Lower lobe of right lung (tissue), 2 donors: ENCODE results near the gene MSH4. TPM values are rescaled to one million over a fixed set of nuclear protein-coding genes. Genes with fewer than 3 reads are reported as not detected.
"Not testable (repeated sequence)": the region's sequence is repeated elsewhere in the genome, so short reads cannot be mapped to it uniquely, and the experiment has no call there.

Source experiments
- ATAC-seq, 2 donors: fragments of 200-7000 bp; cut with Tn5 transposase; one replicate each; pipeline ENCODE4 v1.9.1; 2020 to 2022; ENCODE audit warnings: mild to moderate bottlenecking in 2 of 2, moderate library complexity in 2 of 2
- DNase-seq: peaks from one replicate; pipeline ENCODE4 v3.0.0-alpha.2; 2020
- H3K27ac ChIP-seq: fragments of 200-600 bp; one replicate; pipeline ENCODE4 v1.8.0; 2022
- H3K27me3 ChIP-seq: fragments of 200-600 bp; one replicate; pipeline ENCODE4 v1.8.0; 2022; ENCODE audit warnings: low read depth
- H3K36me3 ChIP-seq: fragments of 200-600 bp; one replicate; pipeline ENCODE4 v1.8.0; 2022; ENCODE audit warnings: mild to moderate bottlenecking
- H3K4me1 ChIP-seq: fragments of 200-600 bp; one replicate; pipeline ENCODE4 v1.8.0; 2022
- H3K4me3 ChIP-seq: fragments of 200-600 bp; one replicate; pipeline ENCODE4 v1.8.0; 2022; ENCODE audit warnings: mild to moderate bottlenecking
- H3K9me3 ChIP-seq: fragments of 200-600 bp; one replicate; pipeline ENCODE4 v1.8.0; 2022
- CTCF ChIP-seq: fragments of 200-600 bp; IDR thresholded peaks from one replicate; pipeline ENCODE4 v1.8.0; 2022; ENCODE audit warnings: antibody characterized with exemption, mild to moderate bottlenecking
- intact Hi-C: fragments of 100-400 bp; cut with DNase I; formaldehyde crosslinking; loops from one replicate; pipeline ENCODE4 v1.11.0; 2022
- long read RNA-seq: library from polyadenylated mRNA; unstranded; transcript quantifications from one replicate; pipeline ENCODE4 v2.0.0, GENCODE V29; 2021
- total RNA-seq: library from RNA; stranded (reverse); fragmentation: NEBNext Ultra II Directional; extraction: Animal tissue kit (Norgen Biotek cat#: 25700); gene quantifications from one replicate; pipeline ENCODE4 v1.2.1, GENCODE V29; 2021
- donor health status: DM: no; HTN: yes; CAD: no; lungs with severe emphysema.

MSH4 gene
- 0.65 TPM for total RNA-seq
- long read RNA-seq = 0 reads

GRCh38 chr1:75796376-75797272, at the start of gene MSH4:
TSS of gene MSH4 (plus strand) at chr1:75796882. CDS start at chr1:75796986, 104 bp downstream.
- Histone ChIP-seq H3K36me3 (peaks cover 66% of the 10 kb centered on the region), H3K9me3 (no peaks in the 10 kb centered on the region), H3K4me1 (no peaks in the 10 kb centered on the region), H3K4me3 (no peak within 1 kb of the TSS), H3K27me3 (no peaks in the 10 kb centered on the region), H3K27ac (no peak within 1 kb of the TSS)
- DNase-seq (no peak), ATAC-seq (peak; percentile 31 to 45)
- TF ChIP-seq CTCF = no peak
- intact Hi-C loops = no loop called here

- ATAC-seq = not testable (repeated sequence)
These were observed 39.5 kb upstream of the MSH4 start for GRCh38 chr1:75757210-75757609.

GRCh38 chr1:75758543-75758942, 38.1 kb upstream of the MSH4 start:
- H3K9me3 ChIP-seq, DNase-seq, H3K27me3 ChIP-seq, intact Hi-C loops, H3K4me3 ChIP-seq, H3K27ac ChIP-seq, ATAC-seq, H3K4me1 ChIP-seq: not testable (repeated sequence)
- H3K36me3 ChIP-seq = peaks cover 40% of the 10 kb centered on the region

More at GRCh38 chr1:75757210-75757609, 39.5 kb upstream of the MSH4 start:
- H3K4me3 ChIP-seq, DNase-seq, H3K9me3 ChIP-seq, H3K27me3 ChIP-seq, H3K4me1 ChIP-seq, intact Hi-C loops, H3K27ac ChIP-seq: not testable (repeated sequence)
- peaks cover 49% of the 10 kb centered on the region for H3K36me3 ChIP-seq

GRCh38 chr1:75764057-75764655, 32.5 kb upstream of the MSH4 start:
- intact Hi-C loops = no loop called here
- no peaks in the 10 kb centered on the region for H3K27me3 ChIP-seq
- H3K27ac ChIP-seq = no peak overlapping the region
- DNase-seq (no peak), ATAC-seq (no peak)
- no peak for TF ChIP-seq CTCF
- no peak overlapping the region for H3K4me3 ChIP-seq
- H3K36me3 ChIP-seq = peaks cover 17% of the 10 kb centered on the region
- H3K4me1 ChIP-seq = no peaks in the 10 kb centered on the region
- H3K9me3 ChIP-seq = no peaks in the 10 kb centered on the region

- ATAC-seq (no peak), DNase-seq (no peak)
- Histone ChIP-seq H3K36me3 (peaks cover 17% of the 10 kb centered on the region), H3K9me3 (no peaks in the 10 kb centered on the region), H3K4me3 (no peak overlapping the region), H3K4me1 (no peaks in the 10 kb centered on the region), H3K27ac (no peak overlapping the region), H3K27me3 (no peaks in the 10 kb centered on the region)
- no peak for TF ChIP-seq CTCF
- intact Hi-C loops = no loop called here
These were observed 30.9 kb upstream of the MSH4 start for GRCh38 chr1:75765697-75766355.

- no peak for ATAC-seq
- no peaks in the 10 kb centered on the region for H3K4me1 ChIP-seq
- intact Hi-C loops = no loop called here
These were observed 28.7 kb upstream of the MSH4 start for GRCh38 chr1:75768016-75768415.

More at GRCh38 chr1:75768016-75768415, 28.7 kb upstream of the MSH4 start:
- H3K27ac ChIP-seq = no peak overlapping the region
- no peak for TF ChIP-seq CTCF
- DNase-seq = no peak
- H3K4me3 ChIP-seq = no peak overlapping the region
- H3K9me3 ChIP-seq = no peaks in the 10 kb centered on the region
- H3K36me3 ChIP-seq = no peaks in the 10 kb centered on the region
- no peaks in the 10 kb centered on the region for H3K27me3 ChIP-seq
